Fibroblast of skin of left biceps (primary cell): ENCODE measurements around the gene TRIO.

Source experiments
- DNase-seq, 2 experiments: peaks; one replicate each; pipeline ENCODE4 v3.0.0-alpha.2; 2013; ENCODE audit warnings: low read depth in 2 of 2

Gene TRIO

DNA sequence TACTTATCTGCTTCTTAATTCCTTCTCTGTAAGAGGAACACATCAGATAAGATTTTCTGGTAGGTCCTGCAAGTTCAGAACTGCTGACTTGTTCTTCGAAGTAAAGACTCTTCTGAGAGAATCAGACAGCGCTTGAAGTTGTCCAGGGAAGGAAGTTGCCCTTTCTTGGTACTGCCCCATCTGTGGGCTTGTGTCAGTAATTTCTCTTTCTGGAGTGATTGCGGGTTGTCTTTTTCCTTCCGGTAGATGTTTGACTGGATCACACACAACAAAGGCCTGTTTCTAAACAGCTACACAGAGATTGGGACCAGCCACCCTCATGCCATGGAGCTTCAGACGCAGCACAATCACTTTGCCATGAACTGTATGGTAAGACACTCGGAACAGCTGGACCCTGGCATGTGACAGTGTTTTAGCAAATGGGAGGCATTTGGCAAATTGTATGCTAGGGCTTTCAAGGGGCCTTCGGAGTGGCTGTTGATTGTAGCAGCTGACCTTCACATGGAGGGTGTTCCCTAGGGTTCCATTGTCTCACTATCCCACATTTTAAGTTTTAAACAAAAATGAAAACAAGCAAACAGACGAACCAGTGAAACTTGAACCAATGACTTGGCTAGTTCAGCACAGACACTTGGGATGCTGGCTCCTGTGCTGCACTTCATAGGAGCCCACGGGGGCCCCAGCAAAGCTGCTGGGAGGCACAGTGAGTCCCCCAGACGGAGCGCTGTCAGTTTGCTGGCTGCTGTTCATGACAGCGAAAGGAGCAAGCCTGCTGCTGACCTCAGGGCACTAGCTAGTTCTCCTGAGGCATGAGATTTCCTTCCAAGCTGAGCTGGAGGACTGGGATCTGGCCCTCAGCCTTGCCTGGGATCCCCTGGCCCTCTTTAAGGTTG is 149.9 kb downstream of the TRIO start:
- no peak for DNase-seq

DNA sequence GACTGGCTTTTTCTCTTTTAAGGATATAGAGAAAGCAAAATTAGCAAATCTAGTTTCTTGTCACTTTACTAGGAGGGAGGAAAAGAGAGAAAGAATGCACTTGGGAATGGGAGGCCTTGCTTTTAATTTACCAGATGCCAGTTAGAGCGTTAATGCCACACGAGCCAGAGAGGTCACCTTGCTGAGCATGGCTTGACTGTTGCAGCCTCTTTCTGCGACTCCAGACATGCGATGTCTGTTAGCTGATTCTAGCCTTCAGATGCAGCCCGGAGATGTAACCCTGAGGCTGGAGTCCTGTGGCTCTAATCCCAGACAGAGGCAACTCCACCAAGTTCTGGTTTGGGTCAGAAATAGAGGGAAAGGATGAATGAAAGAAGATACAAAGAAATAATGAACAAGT is 152.5 kb downstream of the TRIO start:
- DNase-seq = no peak

DNA sequence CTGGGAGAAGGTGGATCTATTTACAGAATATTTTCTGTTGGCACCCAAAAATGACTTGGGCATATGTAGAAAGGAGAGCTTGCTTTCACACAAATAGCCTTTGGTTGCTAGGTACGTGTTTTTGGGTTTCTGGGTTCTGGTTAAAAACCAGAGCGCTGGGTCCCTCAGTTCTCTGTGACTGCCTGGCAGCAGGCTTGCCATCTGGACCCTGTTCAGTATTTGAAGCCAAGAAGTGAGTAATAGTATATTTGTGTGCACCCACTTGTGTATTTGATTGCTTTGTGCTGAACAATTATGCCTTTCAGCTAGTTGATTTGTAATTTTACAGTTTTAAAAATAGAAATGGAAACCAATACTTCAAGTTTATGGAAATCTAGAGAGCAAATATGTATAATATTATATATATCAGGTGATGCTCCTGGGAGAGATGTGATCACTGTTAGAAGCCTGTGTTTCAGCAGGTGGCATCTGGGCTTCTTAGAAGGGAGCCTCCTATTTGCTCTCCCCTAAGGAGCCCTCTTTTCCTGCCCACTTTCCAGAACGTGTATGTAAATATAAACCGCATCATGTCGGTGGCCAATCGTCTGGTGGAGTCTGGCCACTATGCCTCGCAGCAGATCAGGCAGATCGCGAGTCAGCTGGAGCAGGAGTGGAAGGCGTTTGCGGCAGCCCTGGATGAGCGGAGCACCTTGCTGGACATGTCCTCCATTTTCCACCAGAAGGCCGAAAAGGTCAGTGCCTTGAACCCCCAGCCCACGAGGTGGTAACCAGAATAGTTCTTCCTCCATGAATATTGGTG is 153.6 kb downstream of the TRIO start:
- DNase-seq = no peak

DNA sequence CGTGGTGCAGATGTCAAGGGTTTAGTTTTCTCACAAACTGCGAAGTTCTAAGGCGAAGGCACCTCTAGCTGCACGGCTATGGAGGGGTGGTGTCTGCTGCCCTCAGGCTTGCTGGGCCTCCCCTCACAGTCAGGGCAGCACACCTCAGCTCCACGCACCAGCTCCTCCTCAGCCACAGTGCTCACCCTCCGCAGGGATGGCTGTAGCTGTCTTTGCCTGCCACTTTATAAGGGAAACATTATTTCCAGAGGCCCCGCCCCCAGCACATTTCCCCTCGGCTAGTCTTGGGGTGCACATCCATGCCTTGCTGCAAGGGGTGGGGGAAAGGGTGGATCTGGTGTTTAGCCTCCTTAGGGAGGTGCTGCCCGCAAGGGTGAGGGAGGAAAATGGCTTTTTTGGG is 154.6 kb downstream of the TRIO start:
- DNase-seq = no peak

DNA sequence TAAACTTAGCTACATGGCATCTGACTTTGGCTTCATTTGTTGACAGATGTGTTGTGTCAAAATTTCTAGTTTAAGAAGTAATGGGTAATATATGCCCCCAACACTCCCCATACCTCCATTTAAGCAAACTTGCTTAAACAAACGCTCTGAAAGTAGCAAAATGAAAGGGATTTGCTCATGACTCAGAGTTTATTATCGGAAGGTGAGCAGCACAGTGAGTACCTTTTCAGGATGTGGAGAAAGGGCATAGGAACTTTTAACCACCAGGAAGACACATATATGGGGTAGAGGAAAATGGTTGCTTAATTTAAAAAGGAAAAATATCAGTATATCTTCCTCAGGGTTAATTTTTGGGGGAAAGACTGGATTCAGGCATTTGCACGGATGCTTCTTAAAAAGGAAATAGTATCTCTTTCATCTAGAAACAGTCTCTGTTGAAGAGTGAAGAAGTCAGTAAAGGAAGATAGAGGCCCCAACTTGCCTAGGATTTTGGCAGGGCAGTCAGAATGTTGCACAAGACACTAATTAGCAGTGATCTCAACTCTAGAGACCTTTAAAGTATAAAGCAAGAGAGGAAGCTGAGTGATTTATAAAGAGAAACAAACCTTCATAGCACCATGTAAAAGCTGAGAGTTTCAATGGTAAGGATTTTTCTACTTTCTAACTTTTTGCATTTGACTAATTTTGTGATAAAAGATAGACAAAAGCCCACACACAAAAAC is 155.1 kb downstream of the TRIO start:
- DNase-seq = peak; percentile 15 to 18

DNA sequence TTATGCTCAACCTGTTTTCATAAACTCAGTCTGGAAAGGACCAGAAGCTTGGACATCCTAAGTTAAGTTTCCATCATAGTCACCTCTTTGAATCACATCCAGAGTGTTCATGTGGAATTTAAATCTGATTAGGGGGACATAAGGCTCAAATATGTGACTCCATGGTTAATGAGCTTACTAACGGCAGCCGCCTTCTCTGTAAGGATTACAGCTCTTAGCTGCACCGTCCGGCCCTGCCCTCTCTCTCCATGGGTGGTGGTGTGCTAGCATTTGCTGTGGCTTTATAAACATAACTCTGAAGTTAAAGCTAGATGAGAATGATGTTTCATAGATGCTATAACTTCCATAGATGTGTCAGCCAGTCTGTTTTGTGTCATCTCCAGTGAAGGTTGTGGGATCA is 156.5 kb downstream of the TRIO start:
- no peak for DNase-seq

DNA sequence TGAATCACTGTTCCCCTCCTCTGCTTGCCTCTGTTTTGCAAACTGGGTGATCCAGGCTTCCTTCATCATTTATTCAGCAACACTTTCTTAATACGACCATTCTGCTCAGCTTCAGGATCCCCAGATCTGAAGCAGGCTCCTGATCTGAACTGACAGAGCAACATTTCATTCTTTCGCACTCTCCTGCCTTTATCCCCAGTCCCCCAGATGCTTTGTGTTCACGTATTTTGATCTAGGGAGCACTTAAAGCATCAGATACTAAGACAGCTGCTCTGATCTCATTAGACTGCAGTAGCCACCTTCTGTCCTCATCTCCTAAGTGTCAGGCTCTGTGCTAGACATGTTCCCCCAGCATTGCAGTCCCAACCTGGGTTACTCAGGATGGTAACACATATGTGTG is 158.0 kb downstream of the TRIO start:
- no peak for DNase-seq

DNA sequence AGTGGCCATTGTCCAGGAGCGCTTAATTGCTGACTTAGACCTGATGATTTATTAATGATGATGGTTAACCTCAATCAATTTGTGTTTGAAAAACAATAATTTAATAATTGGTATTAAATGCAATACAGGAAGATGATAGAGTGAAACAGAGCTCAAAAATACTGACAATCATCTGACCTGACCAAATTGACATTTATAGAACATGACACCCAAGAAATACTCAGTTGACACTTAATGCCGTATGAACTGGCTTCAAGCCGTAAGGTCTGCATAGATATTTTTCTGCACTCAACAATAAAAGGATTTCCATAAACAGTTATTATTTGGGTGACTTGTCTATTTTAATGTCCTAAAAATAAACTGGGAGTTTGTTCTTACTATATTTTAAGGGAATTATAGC is 159.2 kb downstream of the TRIO start:
- no peak for DNase-seq

DNA sequence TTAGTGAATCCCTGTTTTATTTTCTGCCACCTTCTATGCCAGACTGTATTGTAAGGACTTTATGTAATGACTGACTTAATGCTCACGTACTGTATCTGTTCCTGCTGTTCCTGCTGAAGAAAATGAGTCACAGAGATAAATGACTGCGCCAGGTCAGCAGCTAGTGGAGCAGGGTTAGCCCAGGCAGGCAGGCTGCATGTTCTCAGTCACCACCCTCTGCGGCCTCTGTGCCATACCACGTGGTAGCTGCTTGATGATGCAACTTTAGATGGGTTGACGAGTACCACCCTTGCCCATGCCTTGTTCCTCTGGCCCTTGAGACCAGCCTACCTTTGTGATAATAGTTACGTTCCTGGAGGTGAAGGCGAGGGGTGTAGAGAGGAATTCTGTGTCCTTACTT is 161.9 kb downstream of the TRIO start:
- DNase-seq = peak in 1 of 2 experiments; percentile 5

DNA sequence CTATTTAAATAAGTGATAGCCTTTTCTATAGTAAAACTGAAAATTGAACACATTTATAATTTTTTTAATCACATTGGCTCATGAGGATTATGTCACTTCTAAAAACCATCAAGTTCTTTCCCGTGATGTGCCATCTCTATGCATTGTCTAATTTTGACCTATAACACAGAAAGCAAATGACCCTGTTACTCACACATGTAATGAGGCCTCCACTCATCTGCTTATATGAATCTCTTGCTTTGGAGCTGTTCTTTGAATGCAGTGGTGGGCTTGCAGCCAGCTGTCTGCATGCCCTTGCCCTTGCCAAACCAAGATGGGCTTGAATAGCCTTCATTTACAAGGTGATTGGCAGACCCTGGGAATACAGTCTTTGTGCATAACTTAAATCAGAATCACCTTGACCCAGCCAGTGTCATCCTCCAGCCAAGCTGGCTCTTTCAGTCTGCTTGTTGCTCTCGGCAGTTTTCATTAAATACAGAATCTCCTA is 163.2 kb downstream of the TRIO start:
- DNase-seq = no peak

DNA sequence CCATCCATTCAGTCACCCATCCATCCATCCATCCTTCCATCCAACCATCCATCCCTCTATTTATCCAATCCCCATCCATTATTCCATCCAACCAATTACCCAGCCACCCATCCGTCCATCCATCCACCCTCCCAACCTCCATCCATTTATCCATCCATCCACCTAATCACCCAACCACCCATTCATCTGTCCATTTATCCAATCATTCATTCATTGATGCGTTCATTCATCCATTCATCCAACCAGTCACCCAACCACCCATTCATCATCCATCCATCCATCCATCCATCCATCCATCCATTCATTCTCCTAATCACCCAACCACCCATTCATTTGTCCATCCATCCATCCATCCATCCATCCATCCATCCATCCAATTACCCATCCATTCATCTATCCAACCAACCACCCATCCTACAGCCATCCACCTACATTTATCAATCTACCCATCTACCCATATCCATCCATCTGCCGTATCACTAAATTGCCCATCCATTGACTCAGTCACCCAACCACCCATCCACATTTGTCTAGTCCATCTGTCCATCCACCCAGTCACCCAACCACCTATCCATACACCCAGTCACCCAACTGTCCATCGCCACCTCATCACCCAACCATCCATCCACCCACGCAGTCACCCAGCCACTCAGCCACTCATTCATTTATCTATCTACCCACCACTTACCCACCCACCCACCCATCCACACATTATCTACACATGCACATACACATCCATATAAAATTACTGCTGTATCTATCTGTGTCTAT is 165.4 kb downstream of the TRIO start:
- no peak for DNase-seq

DNA sequence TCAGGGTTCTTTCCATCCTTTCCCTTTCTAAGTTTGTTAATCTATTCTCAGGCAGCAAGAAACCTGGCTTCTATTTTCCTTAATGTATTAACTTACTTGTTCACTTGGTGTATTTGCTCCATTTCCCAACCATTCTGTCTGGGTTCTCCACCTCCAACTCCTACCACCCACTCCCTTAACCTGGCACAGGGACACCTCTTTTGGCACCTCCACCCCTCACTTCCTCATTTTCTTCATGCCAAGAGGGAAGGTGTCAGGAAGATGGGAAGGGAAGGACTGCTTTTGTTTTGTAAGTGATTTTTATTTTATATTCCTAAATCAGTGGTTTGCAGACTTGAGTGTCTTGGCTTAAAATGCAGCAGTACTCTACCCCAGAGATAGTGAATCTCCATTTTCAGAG is 166.1 kb downstream of the TRIO start:
- DNase-seq = no peak

DNA sequence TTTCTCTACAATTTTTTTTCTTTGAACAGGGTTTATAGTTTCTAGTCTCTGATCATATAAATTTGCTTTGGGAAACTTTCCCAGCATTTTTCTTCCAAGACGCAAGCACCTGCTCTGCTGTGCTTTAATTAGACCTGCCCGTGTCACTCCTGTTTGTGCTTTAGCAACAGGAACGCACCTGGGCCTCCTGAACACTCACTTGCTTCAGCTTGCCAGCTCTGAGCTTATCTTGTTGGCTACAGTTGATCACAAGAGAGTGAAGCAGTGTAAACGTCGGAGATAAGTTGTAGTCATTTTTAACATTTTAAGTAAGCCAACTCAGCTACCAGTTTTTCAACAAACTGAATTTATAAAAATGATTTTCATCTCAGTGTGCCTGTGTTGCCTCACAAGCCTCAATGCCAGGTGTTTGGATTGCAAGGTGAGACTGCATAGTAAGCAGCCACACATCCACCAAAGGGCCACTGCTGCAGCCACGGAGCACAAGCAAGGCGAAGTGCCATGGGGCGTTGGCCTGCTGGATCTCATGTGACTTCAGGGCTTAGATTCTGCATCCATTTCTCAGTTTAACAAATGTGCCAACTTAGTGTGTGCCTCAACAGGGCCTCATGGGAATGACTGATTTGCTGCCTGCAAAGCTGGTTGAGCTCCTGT is 166.9 kb downstream of the TRIO start:
- DNase-seq = no peak

DNA sequence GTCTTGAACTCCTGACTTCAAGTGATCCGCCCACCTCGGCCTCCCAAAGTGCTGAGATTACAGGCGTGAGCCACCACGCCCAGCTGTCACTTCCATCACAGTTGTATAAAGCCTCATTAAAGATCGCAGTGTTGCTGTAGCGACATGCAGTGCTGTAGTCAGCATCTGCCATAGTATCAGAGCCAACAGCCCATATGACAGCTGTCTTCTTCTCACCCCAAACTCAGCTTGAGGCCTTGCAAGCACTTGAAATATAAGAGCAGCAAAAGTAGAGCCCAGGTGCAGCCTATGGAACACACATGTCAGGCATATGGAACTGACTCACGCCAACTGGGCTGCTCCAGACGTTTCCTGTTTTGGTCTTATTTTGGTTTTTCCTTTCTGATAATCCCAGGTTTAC is 167.8 kb downstream of the TRIO start:
- DNase-seq = no peak

DNA sequence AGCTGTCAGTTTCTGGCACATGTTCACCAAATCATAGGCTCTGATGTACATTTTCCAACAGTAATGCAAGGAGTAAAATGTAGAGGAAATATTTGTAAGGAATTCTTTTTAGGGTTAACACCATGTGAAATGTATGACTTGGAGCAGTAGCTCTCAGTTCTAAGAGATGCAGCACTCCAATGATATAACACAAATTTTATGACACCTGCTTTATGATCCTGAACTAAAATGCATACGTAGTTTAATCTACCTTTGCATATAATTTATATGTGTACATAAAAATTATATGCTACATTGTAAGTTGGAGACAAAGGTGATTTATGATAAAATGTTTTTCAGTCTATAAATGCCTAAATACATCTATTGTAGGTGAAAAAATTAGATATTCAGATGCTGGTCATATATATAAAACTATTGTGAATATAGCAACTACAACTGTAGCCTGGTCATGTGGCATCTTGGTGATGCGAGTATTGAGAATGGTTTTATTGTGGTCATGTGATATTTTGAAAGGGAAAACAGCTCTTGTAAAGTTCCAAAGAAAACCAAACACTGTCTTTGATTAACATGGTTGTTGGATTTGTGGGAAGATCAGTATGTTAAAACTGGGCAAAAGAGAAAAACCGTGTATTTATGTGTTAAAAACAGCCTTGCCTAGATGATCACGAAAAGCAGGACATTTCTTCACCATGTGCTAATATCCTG is 171.0 kb downstream of the TRIO start:
- DNase-seq = no peak

DNA sequence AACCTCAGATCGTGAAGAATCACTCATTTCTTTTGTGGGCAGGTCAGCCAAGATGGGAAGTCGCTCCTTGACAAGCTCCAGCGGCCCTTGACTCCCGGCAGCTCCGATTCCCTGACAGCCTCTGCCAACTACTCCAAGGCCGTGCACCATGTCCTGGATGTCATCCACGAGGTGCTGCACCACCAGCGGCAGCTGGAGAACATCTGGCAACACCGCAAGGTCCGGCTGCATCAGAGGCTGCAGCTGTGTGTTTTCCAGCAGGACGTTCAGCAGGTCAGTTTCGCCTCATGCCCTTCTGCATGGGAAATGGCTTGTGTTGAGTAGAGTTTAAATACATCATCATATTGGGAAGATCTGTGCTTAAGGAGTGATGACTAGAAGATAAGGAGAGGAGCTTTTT is 173.3 kb downstream of the TRIO start:
- no peak for DNase-seq

DNA sequence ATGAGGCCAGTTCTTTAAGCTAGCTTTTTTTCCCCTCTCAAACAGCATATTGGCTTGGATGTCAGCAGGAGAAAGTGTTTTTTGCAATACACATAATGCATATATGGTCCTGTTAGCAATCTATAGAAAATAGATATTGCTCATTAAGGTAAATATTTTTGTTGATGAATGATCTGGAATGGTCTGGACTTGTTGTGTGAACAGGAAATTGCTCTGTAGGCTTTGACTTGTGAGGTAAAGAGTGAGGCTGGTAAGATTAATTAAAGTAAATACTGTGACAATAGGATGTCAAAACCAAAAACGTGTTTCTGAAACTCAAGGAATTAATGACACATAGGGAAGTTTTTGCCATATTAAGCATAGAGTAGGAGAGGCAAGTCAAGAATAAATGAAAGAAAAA is 176.0 kb downstream of the TRIO start:
- no peak for DNase-seq

DNA sequence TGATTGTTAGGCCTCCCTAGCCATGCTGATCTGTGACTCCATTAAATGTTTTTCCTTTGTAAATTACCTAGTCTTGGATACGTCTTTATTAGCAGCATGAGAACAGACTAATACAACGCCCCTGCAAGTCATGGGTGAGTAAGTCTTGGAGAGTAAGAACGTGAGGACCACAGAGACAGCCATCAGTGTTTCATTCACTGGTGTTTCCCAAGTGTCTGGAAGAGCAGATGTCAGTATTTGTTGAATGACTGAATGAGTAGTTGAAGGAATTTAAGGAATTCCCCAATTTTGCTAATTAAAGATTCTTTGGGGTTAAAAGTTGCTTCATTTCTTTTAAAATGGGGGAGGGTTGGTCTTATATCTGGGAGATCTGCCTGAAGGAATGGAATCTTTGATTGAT is 178.8 kb downstream of the TRIO start:
- no peak for DNase-seq

DNA sequence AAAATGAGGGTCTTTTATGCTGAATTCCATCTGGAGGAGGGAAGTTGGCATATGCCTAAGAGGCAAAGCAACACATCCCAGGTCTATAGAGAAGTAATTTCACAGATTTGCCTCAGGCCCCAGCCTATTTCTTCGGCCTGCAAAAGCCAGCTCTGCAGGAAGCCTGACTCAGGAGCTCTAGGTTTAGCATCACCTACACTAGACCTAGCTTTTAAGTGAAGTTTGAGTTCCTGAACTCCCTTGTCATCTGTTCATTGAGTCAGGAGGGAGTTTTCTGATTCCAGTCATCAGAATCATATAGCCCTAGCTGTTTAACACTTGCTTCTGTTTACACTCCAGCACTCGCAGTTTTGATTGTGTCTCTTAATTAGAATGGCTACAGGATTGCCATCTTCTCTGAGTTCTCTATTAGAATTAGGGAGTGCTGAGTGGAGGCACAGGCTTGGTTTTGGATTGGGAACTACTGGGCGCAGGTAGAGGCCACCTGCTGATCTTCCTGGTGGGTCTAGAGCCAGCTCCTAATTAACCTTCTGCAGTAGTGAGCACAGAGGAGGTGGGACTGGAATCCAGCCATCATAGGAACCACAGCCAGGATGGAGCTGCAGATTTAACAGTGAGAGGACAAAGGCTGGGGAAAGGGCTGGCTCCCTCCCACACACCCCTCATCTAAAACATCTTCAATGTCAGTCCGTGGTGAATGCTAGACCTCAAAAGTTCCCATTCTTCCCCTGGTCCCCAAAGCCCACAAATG is 179.5 kb downstream of the TRIO start:
- DNase-seq = no peak

DNA sequence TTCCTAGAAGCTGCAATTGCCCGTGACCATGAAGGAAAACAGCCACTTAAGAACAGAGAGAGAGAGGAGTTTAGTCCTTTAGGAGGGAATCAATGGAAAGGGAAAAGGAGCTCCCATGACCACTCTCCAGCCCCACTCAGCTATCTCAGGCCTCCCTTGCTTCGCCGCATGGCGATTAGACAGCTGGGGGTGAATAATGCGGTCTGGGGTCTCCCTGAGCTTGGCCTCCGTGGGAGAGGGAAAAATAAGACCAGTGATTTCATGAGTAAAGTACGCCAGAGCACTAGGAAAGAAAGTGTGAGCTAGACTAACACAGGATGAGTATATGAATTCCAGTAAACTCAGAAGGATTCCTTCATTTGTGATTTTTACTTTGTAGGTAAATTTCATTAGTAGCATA is 180.3 kb downstream of the TRIO start:
- DNase-seq = no peak
